ENCODE results near the gene ZNF808. TPM values are rescaled to one million over a fixed set of nuclear protein-coding genes. Genes with fewer than 3 reads are reported as not detected.

The ZNF808 gene
- total and polyA plus RNA-seq, 9 of the 15 experiments (the other 6 are each of a cell fraction or from before 2014, with no cell fraction given), result 3.1 to 20.1 (median 10.9) TPM

DNA sequence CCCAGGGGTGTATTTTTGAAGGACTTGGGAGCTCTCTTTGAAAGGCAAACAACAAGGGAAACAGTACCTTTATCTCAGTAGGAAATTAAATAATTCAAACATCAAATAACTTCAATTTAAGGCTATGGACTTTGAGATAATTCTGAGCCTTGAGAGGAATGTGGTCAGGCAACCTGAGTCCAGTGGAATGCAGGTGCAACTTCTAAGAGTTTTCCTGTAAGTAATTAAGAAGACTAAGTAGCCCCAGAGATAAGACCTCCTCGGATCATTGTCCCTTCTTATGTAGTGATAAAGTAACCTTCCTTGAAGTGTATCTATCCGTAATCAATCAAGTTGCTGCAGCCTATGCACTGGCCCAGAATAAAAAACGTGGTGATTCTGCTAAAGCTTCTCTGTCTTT lies 71.8 kb downstream of the ZNF808 start (continued):
- TF ChIP-seq, protein P1, sequence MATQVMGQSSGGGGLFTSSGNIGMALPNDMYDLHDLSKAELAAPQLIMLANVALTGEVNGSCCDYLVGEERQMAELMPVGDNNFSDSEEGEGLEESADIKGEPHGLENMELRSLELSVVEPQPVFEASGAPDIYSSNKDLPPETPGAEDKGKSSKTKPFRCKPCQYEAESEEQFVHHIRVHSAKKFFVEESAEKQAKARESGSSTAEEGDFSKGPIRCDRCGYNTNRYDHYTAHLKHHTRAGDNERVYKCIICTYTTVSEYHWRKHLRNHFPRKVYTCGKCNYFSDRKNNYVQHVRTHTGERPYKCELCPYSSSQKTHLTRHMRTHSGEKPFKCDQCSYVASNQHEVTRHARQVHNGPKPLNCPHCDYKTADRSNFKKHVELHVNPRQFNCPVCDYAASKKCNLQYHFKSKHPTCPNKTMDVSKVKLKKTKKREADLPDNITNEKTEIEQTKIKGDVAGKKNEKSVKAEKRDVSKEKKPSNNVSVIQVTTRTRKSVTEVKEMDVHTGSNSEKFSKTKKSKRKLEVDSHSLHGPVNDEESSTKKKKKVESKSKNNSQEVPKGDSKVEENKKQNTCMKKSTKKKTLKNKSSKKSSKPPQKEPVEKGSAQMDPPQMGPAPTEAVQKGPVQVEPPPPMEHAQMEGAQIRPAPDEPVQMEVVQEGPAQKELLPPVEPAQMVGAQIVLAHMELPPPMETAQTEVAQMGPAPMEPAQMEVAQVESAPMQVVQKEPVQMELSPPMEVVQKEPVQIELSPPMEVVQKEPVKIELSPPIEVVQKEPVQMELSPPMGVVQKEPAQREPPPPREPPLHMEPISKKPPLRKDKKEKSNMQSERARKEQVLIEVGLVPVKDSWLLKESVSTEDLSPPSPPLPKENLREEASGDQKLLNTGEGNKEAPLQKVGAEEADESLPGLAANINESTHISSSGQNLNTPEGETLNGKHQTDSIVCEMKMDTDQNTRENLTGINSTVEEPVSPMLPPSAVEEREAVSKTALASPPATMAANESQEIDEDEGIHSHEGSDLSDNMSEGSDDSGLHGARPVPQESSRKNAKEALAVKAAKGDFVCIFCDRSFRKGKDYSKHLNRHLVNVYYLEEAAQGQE (IDR thresholded peaks at IDR 0.05; ENCODE audit: borderline replicate concordance), result no peak
- TF ChIP-seq, protein P1 (CRISPR knock-in tag; IDR thresholded peaks at IDR 0.05; ENCODE audit: low read depth), result no peak
- no peak for TF ChIP-seq PHB2 (IDR thresholded peaks at IDR 0.05; ENCODE audit: low read depth)
- no peak for TF ChIP-seq CXXC5 (CRISPR knock-in tag; IDR thresholded peaks at IDR 0.05)
- TF ChIP-seq, protein P2, sequence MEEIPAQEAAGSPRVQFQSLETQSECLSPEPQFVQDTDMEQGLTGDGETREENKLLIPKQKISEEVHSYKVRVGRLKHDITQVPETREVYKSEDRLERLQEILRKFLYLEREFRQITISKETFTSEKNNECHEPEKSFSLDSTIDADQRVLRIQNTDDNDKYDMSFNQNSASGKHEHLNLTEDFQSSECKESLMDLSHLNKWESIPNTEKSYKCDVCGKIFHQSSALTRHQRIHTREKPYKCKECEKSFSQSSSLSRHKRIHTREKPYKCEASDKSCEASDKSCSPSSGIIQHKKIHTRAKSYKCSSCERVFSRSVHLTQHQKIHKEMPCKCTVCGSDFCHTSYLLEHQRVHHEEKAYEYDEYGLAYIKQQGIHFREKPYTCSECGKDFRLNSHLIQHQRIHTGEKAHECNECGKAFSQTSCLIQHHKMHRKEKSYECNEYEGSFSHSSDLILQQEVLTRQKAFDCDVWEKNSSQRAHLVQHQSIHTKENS (CRISPR knock-in tag; IDR thresholded peaks at IDR 0.05), result no peak
- TF ChIP-seq MAFF (IDR thresholded peaks at IDR 0.05; ENCODE audit: low read length), result no peak
- no peak for TF ChIP-seq SAFB2 (IDR thresholded peaks at IDR 0.05; ENCODE audit: borderline replicate concordance, low read depth, low read length, severe bottlenecking)
- TF ChIP-seq HOMEZ (CRISPR knock-in tag; IDR thresholded peaks at IDR 0.05), result no peak
- TF ChIP-seq MYNN (IDR thresholded peaks at IDR 0.05), result no peak
- TF ChIP-seq MYNN (CRISPR knock-in tag; IDR thresholded peaks at IDR 0.05), result no peak
- no peak for TF ChIP-seq U2AF2 (optimal IDR thresholded peaks at IDR 0.05; ENCODE audit: low read depth, low read length)
- no peak for TF ChIP-seq MEIS2 (IDR thresholded peaks at IDR 0.05; ENCODE audit: partially characterized antibody)
- no peak for TF ChIP-seq THRAP3 (IDR thresholded peaks at IDR 0.05; ENCODE audit: borderline replicate concordance)
